T-helper 2 cell treated with Interferon-gamma antibody and Interleukin-4, amounts not matched to agents 5 μg/mL and 100 μg/mL, for 36 hours (primary cell): ENCODE data around the gene TRAF3IP1.
A peak's percentile ranks its signal among the peaks of the same experiment; 100 is the strongest.

Source experiments
- DNase-seq: peaks from one replicate; pipeline ENCODE4 v3.0.0; 2021; ENCODE audit warnings: low spot score
- H3K27ac Mint-ChIP-seq: one replicate; pipeline ENCODE4 v1.8.0; 2021; ENCODE audit warnings: mild to moderate bottlenecking, mixed read lengths
- H3K27me3 Mint-ChIP-seq: one replicate; pipeline ENCODE4 v1.8.0; 2021; ENCODE audit warnings: low read depth, mixed read lengths
- H3K36me3 Mint-ChIP-seq: one replicate; pipeline ENCODE4 v1.8.0; 2021; ENCODE audit warnings: low read depth, mixed read lengths
- H3K4me1 Mint-ChIP-seq: one replicate; pipeline ENCODE4 v1.8.0; 2021; ENCODE audit warnings: low read depth, mixed read lengths
- H3K4me3 Mint-ChIP-seq: one replicate; pipeline ENCODE4 v1.8.0; 2022; ENCODE audit warnings: mild to moderate bottlenecking, moderate library complexity, mixed read lengths
- H3K9me3 Mint-ChIP-seq: one replicate; pipeline ENCODE4 v1.8.0; 2021; ENCODE audit warnings: mixed read lengths

TRAF3IP1 gene

GRCh38 chr2:238282861-238283738 is 37.2 kb upstream of the TRAF3IP1 start:
- H3K27ac Mint-ChIP-seq = no peak overlapping the region
- no peaks in the 10 kb centered on the region for H3K27me3 Mint-ChIP-seq
- peaks cover 16% of the 10 kb centered on the region for H3K4me1 Mint-ChIP-seq

GRCh38 chr2:238284802-238285515 is 35.4 kb upstream of the TRAF3IP1 start:
- no peaks in the 10 kb centered on the region for H3K36me3 Mint-ChIP-seq
- H3K4me1 Mint-ChIP-seq = peaks cover 25% of the 10 kb centered on the region
- H3K4me3 Mint-ChIP-seq = no peak overlapping the region
- H3K27ac Mint-ChIP-seq = no peak overlapping the region
- H3K9me3 Mint-ChIP-seq = no peaks in the 10 kb centered on the region
- H3K27me3 Mint-ChIP-seq = no peaks in the 10 kb centered on the region
- no peak for DNase-seq

More at GRCh38 chr2:238282861-238283738, 37.2 kb upstream of the TRAF3IP1 start:
- Mint-ChIP-seq H3K36me3 (no peaks in the 10 kb centered on the region), H3K4me3 (no peak overlapping the region), H3K9me3 (no peaks in the 10 kb centered on the region)
- DNase-seq = no peak

GRCh38 chr2:238285653-238286082 is 34.6 kb upstream of the TRAF3IP1 start:
- peaks cover 28% of the 10 kb centered on the region for H3K4me1 Mint-ChIP-seq
- no peak overlapping the region for H3K27ac Mint-ChIP-seq

GRCh38 chr2:238286095-238286494 is 34.2 kb upstream of the TRAF3IP1 start:
- Mint-ChIP-seq H3K27ac (no peak overlapping the region), H3K36me3 (no peaks in the 10 kb centered on the region), H3K4me1 (peaks cover 28% of the 10 kb centered on the region), H3K4me3 (no peak overlapping the region), H3K9me3 (no peaks in the 10 kb centered on the region), H3K27me3 (no peaks in the 10 kb centered on the region)
- DNase-seq = no peak

More at GRCh38 chr2:238285653-238286082, 34.6 kb upstream of the TRAF3IP1 start:
- H3K36me3 Mint-ChIP-seq = no peaks in the 10 kb centered on the region
- no peaks in the 10 kb centered on the region for H3K9me3 Mint-ChIP-seq
- no peak for DNase-seq
- no peaks in the 10 kb centered on the region for H3K27me3 Mint-ChIP-seq
- no peak overlapping the region for H3K4me3 Mint-ChIP-seq

GRCh38 chr2:238286551-238286950 is 33.8 kb upstream of the TRAF3IP1 start:
- Mint-ChIP-seq H3K4me3 (peak overlapping the region; percentile 81), H3K36me3 (no peaks in the 10 kb centered on the region), H3K9me3 (no peaks in the 10 kb centered on the region), H3K27me3 (no peaks in the 10 kb centered on the region), H3K4me1 (peaks cover 28% of the 10 kb centered on the region), H3K27ac (no peak overlapping the region)
- no peak for DNase-seq

DNA sequence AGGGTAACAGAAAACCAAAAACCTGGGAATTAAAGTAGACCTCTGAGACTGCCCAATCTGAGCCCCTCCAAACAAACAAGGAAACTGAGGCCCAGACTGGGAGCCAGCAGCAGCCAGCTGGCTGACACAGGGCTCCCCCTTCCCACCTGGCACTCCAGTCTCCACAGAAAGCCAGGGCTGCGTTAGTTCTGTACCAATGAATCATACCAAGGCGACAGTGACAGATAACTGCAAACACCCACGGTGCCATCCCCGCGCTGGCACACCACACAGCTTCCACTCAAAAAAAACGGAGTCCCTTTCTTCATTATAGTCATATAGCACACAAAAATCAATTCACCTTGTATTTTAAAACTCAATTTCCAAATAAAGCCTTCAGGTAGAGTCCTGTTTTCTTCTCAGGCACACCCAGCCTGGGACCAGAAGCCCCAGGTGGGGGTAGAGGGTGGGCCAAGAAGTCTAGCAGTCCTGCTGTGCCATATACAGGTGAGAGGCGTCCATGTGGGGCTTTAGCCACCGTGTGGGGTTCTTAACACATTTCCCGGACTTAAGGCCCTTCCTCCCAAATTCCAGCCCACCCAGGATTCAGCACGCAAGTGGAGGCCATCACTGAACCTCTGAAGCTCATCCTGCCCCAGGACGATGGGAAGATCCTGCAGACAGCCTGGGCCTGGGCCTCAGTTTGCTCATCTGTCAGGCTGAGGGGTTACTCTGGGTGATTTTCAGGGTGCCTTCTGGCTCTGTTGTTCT is 33.2 kb upstream of the TRAF3IP1 start:
- Mint-ChIP-seq H3K27me3 (no peaks in the 10 kb centered on the region), H3K4me3 (peak overlapping the region; percentile 81), H3K9me3 (no peaks in the 10 kb centered on the region), H3K36me3 (no peaks in the 10 kb centered on the region), H3K4me1 (peaks cover 28% of the 10 kb centered on the region), H3K27ac (peak overlapping the region; percentile 67)
- peak; percentile 38 for DNase-seq

DNA sequence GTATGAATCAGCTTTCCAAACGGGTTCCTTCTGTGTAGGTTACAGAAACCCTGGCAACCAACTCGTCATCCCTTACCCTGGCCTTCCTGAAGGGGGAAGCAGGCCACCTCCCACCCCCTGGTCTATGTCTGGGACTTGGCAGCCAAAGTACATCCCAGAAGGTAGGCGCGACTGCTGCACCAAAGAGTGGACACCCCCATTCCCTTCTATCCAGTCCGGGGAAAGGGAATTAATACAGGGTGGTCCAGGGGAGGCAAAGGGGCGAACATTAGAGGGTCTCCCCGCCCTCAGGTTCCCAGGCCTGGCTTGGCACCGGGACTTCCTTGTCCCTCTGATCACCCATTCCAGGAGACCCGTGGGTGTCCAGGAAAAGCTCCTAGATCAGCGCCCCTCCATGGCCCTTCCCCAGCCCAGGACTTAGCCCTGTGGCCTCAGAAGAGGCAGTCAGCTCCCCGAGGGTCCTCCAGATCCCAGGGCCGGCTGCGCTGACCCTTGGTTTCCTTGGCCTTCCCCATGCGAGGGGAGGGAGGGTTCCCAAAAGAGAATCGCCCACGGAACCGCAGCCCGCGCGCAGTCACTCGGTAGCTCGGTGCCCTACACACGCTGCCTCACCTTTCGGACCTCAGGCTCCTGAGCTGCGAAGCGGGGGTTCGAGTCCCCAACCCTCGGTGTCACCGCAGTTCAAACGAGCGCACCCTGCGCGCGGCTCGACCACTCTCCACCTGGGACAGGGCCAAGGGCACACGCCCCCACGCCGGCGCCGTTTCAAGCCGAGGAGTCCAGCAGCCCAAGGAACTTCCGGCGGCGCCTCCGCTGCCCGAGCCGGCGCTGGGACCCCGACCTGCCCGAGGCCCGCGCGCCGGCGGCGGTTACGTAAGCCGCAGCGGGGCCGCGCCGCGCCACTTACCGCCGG is 32.3 kb upstream of the TRAF3IP1 start, which contains the start of gene PER2:
PER2 (minus strand) TSS at position 874 of the 913 bp plus-strand sequence. CDS start 10,674 bp downstream, outside the sequence.
- Mint-ChIP-seq H3K36me3 (no peaks in the 10 kb centered on the region), H3K9me3 (no peaks in the 10 kb centered on the region), H3K27me3 (no peaks in the 10 kb centered on the region), H3K4me3 (peak within 1 kb of the TSS; percentile 96), H3K27ac (peak within 1 kb of the TSS; percentile 97), H3K4me1 (peaks cover 28% of the 10 kb centered on the region)
- DNase-seq = no peak

DNA sequence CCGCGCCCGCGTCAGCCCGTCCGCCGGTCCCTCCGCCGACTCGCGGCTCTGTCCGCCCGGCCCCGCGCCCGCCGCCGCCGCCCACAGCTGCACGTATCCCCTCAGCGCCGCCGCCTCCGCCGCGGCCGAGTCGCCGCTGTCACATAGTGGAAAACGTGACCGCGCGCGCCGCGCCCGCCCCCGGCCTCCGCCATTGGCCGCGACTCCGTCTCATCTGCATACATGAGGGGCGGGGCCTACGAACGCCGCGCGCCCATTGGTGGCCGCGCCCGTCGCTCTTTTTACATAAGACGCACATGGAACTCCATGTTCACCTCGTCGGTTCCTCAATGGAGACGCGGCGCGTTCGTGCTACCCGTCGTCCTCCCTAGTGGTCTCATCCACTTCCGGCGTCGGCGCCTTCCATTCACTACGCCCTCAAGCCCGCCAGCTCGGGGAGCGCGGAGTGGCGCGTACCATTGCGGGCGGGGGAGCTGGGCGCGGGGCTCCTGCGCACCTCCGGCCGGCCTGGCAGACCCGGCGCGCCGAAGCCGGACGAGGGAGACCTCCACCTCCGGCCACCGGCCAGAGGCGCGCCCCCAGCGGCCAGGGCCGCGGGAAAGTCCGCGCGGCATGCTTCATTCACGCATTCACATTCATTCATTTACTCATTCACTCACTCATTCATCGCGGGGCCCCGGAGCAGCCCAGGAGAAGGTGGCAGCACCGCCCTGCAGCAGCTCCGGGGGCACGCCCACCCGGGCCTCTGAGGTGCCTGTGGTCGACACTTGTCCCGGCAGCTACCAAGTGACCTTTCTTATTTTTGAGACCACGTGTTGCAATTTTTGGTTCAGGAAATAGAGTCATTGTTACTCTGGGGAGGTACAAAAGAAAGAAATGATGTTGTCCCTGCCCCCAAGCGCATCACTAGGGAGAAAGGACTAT is 31.4 kb upstream of the TRAF3IP1 start:
- peak; percentile 98 for DNase-seq
- H3K4me1 Mint-ChIP-seq = peaks cover 25% of the 10 kb centered on the region
- peak overlapping the region; percentile 97 for H3K27ac Mint-ChIP-seq
- H3K36me3 Mint-ChIP-seq = no peaks in the 10 kb centered on the region
- no peaks in the 10 kb centered on the region for H3K27me3 Mint-ChIP-seq
- peak overlapping the region; percentile 96 for H3K4me3 Mint-ChIP-seq
- H3K9me3 Mint-ChIP-seq = no peaks in the 10 kb centered on the region

DNA sequence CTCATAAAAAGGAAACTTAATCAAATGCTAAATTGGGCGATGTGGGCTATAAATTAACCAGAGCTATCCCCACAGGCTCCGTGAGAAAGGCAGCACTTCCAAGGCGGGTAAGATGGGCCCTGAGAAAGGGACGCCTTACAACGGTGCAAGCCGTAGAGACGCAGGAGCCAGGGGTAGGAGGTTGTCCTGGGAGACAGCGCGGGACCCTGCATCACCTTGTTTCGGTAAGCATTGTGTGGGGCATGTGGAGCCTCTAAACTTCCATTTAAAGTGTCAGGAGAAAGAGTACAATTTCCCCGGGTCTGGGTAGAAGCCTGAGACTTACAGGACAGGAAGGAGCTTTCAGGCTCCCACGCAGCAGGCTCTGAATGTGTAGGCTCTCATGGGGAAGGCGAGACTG is 30.7 kb upstream of the TRAF3IP1 start:
- no peak for DNase-seq
- peak overlapping the region; percentile 96 for H3K4me3 Mint-ChIP-seq
- H3K4me1 Mint-ChIP-seq = peaks cover 25% of the 10 kb centered on the region
- peak overlapping the region; percentile 97 for H3K27ac Mint-ChIP-seq
- H3K9me3 Mint-ChIP-seq = no peaks in the 10 kb centered on the region
- no peaks in the 10 kb centered on the region for H3K36me3 Mint-ChIP-seq
- no peaks in the 10 kb centered on the region for H3K27me3 Mint-ChIP-seq

DNA sequence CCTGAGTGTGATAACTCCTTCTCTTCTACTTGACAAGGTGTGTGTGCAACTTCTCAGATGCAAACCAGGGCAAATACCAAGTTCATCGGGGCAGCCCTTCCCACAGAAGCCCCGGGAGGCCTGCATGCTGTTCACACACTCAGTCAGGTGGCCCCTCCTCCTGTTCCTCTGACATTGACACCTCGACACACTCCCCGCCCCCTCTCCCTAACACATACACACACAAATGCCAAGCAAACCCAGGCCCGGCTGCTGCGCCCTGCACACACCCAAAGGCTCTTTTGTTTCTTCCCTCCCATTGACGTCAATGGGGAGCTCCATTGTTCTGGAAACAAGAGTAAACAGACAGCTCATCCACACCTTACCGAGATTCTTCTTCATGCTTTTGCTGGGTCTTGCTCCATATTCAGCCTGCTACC is 30.2 kb upstream of the TRAF3IP1 start:
- Mint-ChIP-seq H3K27me3 (no peaks in the 10 kb centered on the region), H3K4me3 (peak overlapping the region; percentile 96), H3K9me3 (no peaks in the 10 kb centered on the region), H3K27ac (peak overlapping the region; percentile 97), H3K4me1 (peaks cover 25% of the 10 kb centered on the region), H3K36me3 (no peaks in the 10 kb centered on the region)
- DNase-seq = no peak

DNA sequence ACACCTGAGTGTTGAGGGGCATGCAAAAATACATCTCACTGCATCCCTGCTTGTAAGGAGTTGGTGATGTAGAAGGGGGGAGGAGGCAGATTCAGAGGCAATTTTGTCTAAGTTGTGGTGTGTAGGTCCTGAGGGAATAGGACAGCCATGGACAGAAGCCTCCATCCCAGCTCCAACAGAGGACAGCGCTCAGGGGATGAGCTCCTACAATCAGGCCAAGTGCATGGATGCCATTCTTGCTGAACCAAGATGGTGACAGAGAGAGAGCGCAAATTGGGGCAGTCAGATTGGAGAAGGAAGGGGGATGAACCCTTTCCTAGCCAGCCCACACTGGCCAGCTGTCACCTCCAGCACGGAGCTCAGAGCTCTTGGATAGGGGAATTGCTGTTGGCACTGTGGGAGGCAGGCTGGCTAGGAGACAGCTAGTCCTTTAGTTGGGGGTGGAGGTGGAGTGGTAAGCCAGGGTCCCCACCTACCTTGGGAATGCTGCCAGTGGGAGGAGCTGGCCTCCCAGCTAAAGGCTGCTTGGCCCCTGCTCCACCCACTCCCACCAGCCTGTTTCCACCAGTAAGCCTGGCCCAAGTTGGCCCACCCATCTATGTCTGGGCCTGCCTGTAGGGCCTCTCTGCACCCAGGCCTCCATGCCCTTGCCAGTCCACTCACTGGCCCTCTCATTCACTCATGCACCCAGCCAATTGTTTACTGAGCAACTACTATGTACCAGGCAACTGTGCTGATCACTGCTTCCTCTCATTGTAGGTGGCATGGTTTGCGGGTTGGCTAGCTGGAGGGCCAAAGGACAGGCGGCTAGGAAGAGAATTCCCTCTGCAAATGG is 29.4 kb upstream of the TRAF3IP1 start:
- H3K4me3 Mint-ChIP-seq = no peak overlapping the region
- H3K27me3 Mint-ChIP-seq = no peaks in the 10 kb centered on the region
- H3K36me3 Mint-ChIP-seq = no peaks in the 10 kb centered on the region
- no peak overlapping the region for H3K27ac Mint-ChIP-seq
- H3K4me1 Mint-ChIP-seq = peaks cover 25% of the 10 kb centered on the region
- no peaks in the 10 kb centered on the region for H3K9me3 Mint-ChIP-seq
- no peak for DNase-seq
